Measurements from ENCODE around the gene SH3GL3. TPM values are rescaled to one million over a fixed set of nuclear protein-coding genes. Genes with fewer than 3 reads are reported as not detected.

The SH3GL3 gene
- total RNA-seq, 1 experiment from 2014 or later, result not detected

DNA sequence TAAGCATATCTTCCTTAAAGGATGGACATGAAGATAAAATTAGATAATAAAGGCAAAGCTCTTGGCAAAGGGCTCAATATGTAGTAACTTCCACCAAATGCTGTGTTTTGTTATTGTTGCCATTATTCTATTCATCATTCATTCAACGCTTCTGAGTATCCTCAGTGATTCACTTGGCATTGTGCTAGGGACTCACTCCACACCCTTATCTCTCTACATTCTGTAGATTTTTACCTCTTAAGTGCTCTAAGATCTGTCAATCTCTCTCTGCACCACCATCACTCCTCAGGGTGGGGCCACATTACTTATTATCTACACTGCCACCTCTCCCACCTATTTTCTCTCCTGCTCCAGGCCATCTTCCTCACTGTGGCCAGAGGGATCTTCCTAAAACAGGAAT, 51.2 kb downstream of the SH3GL3 start:
- Histone ChIP-seq H3K4me3 (ENCODE audit: low read depth in 2 of 2, low read length in 2 of 2) (no peak overlapping the region), H3K36me3 (ENCODE audit: control insufficient read depth, insufficient read depth, low read length) (no peaks in the 10 kb centered on the region), H3K4me1 (ENCODE audit: control insufficient read depth, insufficient read depth, low read length) (no peaks in the 10 kb centered on the region), H3K9me3 (ENCODE audit: control insufficient read depth, insufficient read depth, low read depth, low read length) (no peaks in the 10 kb centered on the region), H3K27me3 (ENCODE audit: control insufficient read depth, insufficient read depth, low read length) (no peaks in the 10 kb centered on the region), H3K27ac (ENCODE audit: low read length) (no peak overlapping the region)
- DNase-seq (ENCODE audit: low read depth, low spot score), result no peak
- ATAC-seq, result no peak
- TF ChIP-seq SIN3A (IDR thresholded peaks at IDR 0.05; ENCODE audit: borderline replicate concordance, insufficient read depth, low read depth, low read length) (no peak), REST (IDR thresholded peaks at IDR 0.05; ENCODE audit: insufficient read depth in 1 of 2, low read depth in 2 of 2, low read length in 1 of 2) (no peak), POLR2AphosphoS5 (IDR thresholded peaks at IDR 0.05; ENCODE audit: low read depth, low read length) (no peak), TCF7L2 (IDR thresholded peaks at IDR 0.05; ENCODE audit: low read depth, low read length) (no peak), CTCF (IDR thresholded peaks at IDR 0.05) (no peak)
- no TSS peak for BruUV-seq (replicated peaks)
- ChIA-PET CTCF (no interaction called here), POLR2A (no interaction called here)
- intact Hi-C loops (cut with micrococcal nuclease; ENCODE audit: unreplicated experiment) (no loop called here), in situ Hi-C loops (cut with HindIII; ENCODE audit: low pct_unique_long_range_greater_than_20kb, low sequenced_read_pairs) (no loop called here)

DNA sequence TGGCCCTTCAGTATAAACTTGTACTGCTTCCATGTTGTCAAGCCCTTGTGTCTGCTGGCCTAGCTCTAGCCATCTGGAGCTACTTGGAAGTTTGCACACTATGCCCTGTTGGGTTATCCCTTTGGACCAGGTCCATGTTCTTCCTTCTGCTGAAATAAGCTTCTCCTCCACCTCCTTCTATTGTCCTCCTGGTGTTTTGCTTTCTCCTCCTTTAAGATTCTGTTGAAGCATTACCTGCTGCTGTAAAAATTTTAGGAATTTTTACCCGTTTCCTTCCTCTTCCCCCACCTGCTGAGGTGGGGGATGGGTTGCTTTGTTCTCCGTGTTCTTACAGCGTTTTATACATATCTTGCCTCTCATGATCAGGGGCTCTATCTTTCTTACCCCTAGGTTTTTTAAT, 51.7 kb downstream of the SH3GL3 start:
- H3K4me3 ChIP-seq (ENCODE audit: low read depth in 2 of 2, low read length in 2 of 2), result no peak overlapping the region
- H3K4me1 ChIP-seq (ENCODE audit: control insufficient read depth, insufficient read depth, low read length), result no peaks in the 10 kb centered on the region
- H3K27me3 ChIP-seq (ENCODE audit: control insufficient read depth, insufficient read depth, low read length), result no peaks in the 10 kb centered on the region
- H3K9me3 ChIP-seq (ENCODE audit: control insufficient read depth, insufficient read depth, low read depth, low read length), result no peaks in the 10 kb centered on the region
- intact Hi-C loops (cut with micrococcal nuclease; ENCODE audit: unreplicated experiment) (no loop called here), in situ Hi-C loops (cut with HindIII; ENCODE audit: low pct_unique_long_range_greater_than_20kb, low sequenced_read_pairs) (no loop called here)
- no peak for TF ChIP-seq SIN3A (IDR thresholded peaks at IDR 0.05; ENCODE audit: borderline replicate concordance, insufficient read depth, low read depth, low read length)
- TF ChIP-seq TCF7L2 (IDR thresholded peaks at IDR 0.05; ENCODE audit: low read depth, low read length), result no peak
- no peak for TF ChIP-seq CTCF (IDR thresholded peaks at IDR 0.05)
- no peak for TF ChIP-seq POLR2AphosphoS5 (IDR thresholded peaks at IDR 0.05; ENCODE audit: low read depth, low read length)
- no peak for TF ChIP-seq REST (IDR thresholded peaks at IDR 0.05; ENCODE audit: insufficient read depth in 1 of 2, low read depth in 2 of 2, low read length in 1 of 2)
- POLR2A ChIA-PET, result no interaction called here
- ATAC-seq (no peak), DNase-seq (ENCODE audit: low read depth, low spot score) (no peak)
- H3K36me3 ChIP-seq (ENCODE audit: control insufficient read depth, insufficient read depth, low read length), result no peaks in the 10 kb centered on the region
- CTCF ChIA-PET, result no interaction called here
- no peak overlapping the region for H3K27ac ChIP-seq (ENCODE audit: low read length)
- BruUV-seq (replicated peaks), result no TSS peak
